Calu3 (cell line): ENCODE measurements around the gene PTPRC. TPM values are rescaled to one million over a fixed set of nuclear protein-coding genes. Genes with fewer than 3 reads are reported as not detected.

Experiments
- BruUV-seq: library from RNA; stranded (reverse); fragments of 400-500 nt; replicated peaks from 2 replicates; lab custom pipeline; 2021; lab: Mats Ljungman, UMichigan
- CTCF ChIA-PET: fragments of 300-600 bp; sonication (Branson Sonifier 250); formaldehyde crosslinking; loops from one replicate; lab custom pipeline; 2022; ENCODE audit warnings: antibody characterized with exemption; lab: Charles Lee
- DNase-seq: peaks from one replicate; pipeline ENCODE4 v3.0.0; 2022
- H3K27ac Mint-ChIP-seq: one replicate; pipeline ENCODE4 v1.8.0; 2022; ENCODE audit warnings: mixed read lengths; ENCODE audit not compliant: unreplicated experiment
- H3K27me3 Mint-ChIP-seq: one replicate; pipeline ENCODE4 v1.8.0; 2022; ENCODE audit warnings: mixed read lengths; ENCODE audit not compliant: unreplicated experiment
- H3K36me3 Mint-ChIP-seq: one replicate; pipeline ENCODE4 v1.8.0; 2022; ENCODE audit warnings: mild to moderate bottlenecking, moderate library complexity, mixed read lengths; ENCODE audit not compliant: insufficient read depth, unreplicated experiment
- H3K4me1 Mint-ChIP-seq: one replicate; pipeline ENCODE4 v1.8.0; 2022; ENCODE audit warnings: mild to moderate bottlenecking, low read depth, mixed read lengths; ENCODE audit not compliant: unreplicated experiment
- H3K4me3 Mint-ChIP-seq: one replicate; pipeline ENCODE4 v1.8.0; 2022; ENCODE audit warnings: mild to moderate bottlenecking, low read depth, moderate library complexity, mixed read lengths; ENCODE audit not compliant: unreplicated experiment
- H3K9me3 Mint-ChIP-seq: one replicate; pipeline ENCODE4 v1.8.0; 2022; ENCODE audit warnings: low read depth, mixed read lengths; ENCODE audit not compliant: unreplicated experiment
- CTCF ChIP-seq: fragments of 200-600 bp; IDR thresholded peaks from one replicate; pipeline ENCODE4 v1.8.0; 2022; ENCODE audit warnings: antibody characterized with exemption; ENCODE audit not compliant: unreplicated experiment
- intact Hi-C: fragments of 100-400 bp; cut with micrococcal nuclease; formaldehyde crosslinking; loops from one replicate; pipeline ENCODE4 v1.10.0; 2022; ENCODE audit not compliant: unreplicated experiment
- total RNA-seq: library from RNA; stranded (reverse); gene quantifications from 2 replicates; pipeline ENCODE4 v1.2.3, GENCODE V29; 2022

PTPRC gene
- total RNA-seq, 1 experiment from 2014 or later: not detected

GRCh38 chr1:198637157-198637556 lies 1.7 kb upstream of the PTPRC start:
- intact Hi-C loops: no loop called here
- no peaks in the 10 kb centered on the region for H3K27me3 Mint-ChIP-seq
- no peaks in the 10 kb centered on the region for H3K36me3 Mint-ChIP-seq
- H3K9me3 Mint-ChIP-seq: peaks cover 2% of the 10 kb centered on the region
- CTCF ChIA-PET: interaction anchor here (1.3 kb wide), 1 partner anchor 31 kb away, joined by 5 read pairs; no protein-coding TSS in a partner anchor
- H3K27ac Mint-ChIP-seq: no peak overlapping the region
- H3K4me3 Mint-ChIP-seq: no peak overlapping the region
- no TSS peak for BruUV-seq
- DNase-seq: no peak
- TF ChIP-seq CTCF: no peak
- no peaks in the 10 kb centered on the region for H3K4me1 Mint-ChIP-seq

- CTCF ChIA-PET: no interaction called here
- H3K9me3 Mint-ChIP-seq: peaks cover 2% of the 10 kb centered on the region
- no peak for DNase-seq
- no peaks in the 10 kb centered on the region for H3K4me1 Mint-ChIP-seq
- H3K36me3 Mint-ChIP-seq: no peaks in the 10 kb centered on the region
- no peak for TF ChIP-seq CTCF
- H3K27ac Mint-ChIP-seq: no peak overlapping the region
- BruUV-seq: no TSS peak
- intact Hi-C loops: no loop called here
- no peak overlapping the region for H3K4me3 Mint-ChIP-seq
- no peaks in the 10 kb centered on the region for H3K27me3 Mint-ChIP-seq
These were observed 863 bp upstream of the PTPRC start for GRCh38 chr1:198637916-198638437.

- DNase-seq: no peak
- Mint-ChIP-seq H3K27ac (no peak overlapping the region), H3K4me3 (no peak overlapping the region), H3K4me1 (no peaks in the 10 kb centered on the region), H3K36me3 (no peaks in the 10 kb centered on the region), H3K27me3 (no peaks in the 10 kb centered on the region), H3K9me3 (no peaks in the 10 kb centered on the region)
- intact Hi-C loops: no loop called here
- CTCF ChIA-PET: no interaction called here
- no peak for TF ChIP-seq CTCF
- BruUV-seq: no TSS peak
These were observed 399 bp upstream of the PTPRC start for GRCh38 chr1:198638441-198638840.

GRCh38 chr1:198639671-198640143 lies 867 bp downstream of the PTPRC start:
- H3K27ac Mint-ChIP-seq: no peak overlapping the region
- BruUV-seq: no TSS peak
- intact Hi-C loops: no loop called here
- DNase-seq: no peak
- no peaks in the 10 kb centered on the region for H3K36me3 Mint-ChIP-seq
- H3K9me3 Mint-ChIP-seq: no peaks in the 10 kb centered on the region
- no peak for TF ChIP-seq CTCF
- H3K4me3 Mint-ChIP-seq: no peak overlapping the region
- CTCF ChIA-PET: no interaction called here
- no peaks in the 10 kb centered on the region for H3K27me3 Mint-ChIP-seq
- no peaks in the 10 kb centered on the region for H3K4me1 Mint-ChIP-seq
